PFSK-1 (cell line): Measurements from ENCODE around the gene TBC1D23.

Source experiments
- POLR2AphosphoS5 ChIP-seq: IDR thresholded peaks from 2 replicates; pipeline ENCODE4 v1.6.1; 2012; ENCODE audit warnings: low read depth, mild to moderate bottlenecking, control low read depth, low read length, moderate library complexity
- TAF1 ChIP-seq: IDR thresholded peaks from 2 replicates; pipeline ENCODE4 v1.6.1; 2012; ENCODE audit warnings: low read length, control low read depth, borderline replicate concordance; ENCODE audit not compliant: insufficient read depth

- no peak for TF ChIP-seq POLR2AphosphoS5
- no peak for TF ChIP-seq TAF1
These were observed 35.6 kb upstream of the TBC1D23 start for GRCh38 chr3:100225193-100225592.
